Panc1 (cell line): ENCODE results near the gene OR2F2.

ENCODE experiments used
- POLR2AphosphoS5 ChIP-seq: IDR thresholded peaks from 2 replicates; pipeline ENCODE4 v1.6.1; 2012; ENCODE audit warnings: mild to moderate bottlenecking, low read depth, low read length, moderate library complexity
- TCF7L2 ChIP-seq: IDR thresholded peaks from 2 replicates; pipeline ENCODE4 v1.6.1; 2011; ENCODE audit warnings: mild to moderate bottlenecking, low read depth, low read length, inconsistent platforms
- TF ChIP-seq, protein P1 (sequence below): fragments of 450-650 bp; IDR thresholded peaks from 2 replicates; pipeline ENCODE4 v1.5.1; 2017; ENCODE audit warnings: mild to moderate bottlenecking
- TF ChIP-seq, protein P2 (sequence below), 2 experiments: IDR thresholded peaks; 2 replicates each; pipeline ENCODE4 v1.6.1; 2011 to 2012; ENCODE audit warnings: low read depth in 2 of 2, control low read depth in 1 of 2, low read length in 1 of 2, mild to moderate bottlenecking in 1 of 2, moderate library complexity in 1 of 2; ENCODE audit not compliant: insufficient read depth in 1 of 2

- TF ChIP-seq, protein P1, sequence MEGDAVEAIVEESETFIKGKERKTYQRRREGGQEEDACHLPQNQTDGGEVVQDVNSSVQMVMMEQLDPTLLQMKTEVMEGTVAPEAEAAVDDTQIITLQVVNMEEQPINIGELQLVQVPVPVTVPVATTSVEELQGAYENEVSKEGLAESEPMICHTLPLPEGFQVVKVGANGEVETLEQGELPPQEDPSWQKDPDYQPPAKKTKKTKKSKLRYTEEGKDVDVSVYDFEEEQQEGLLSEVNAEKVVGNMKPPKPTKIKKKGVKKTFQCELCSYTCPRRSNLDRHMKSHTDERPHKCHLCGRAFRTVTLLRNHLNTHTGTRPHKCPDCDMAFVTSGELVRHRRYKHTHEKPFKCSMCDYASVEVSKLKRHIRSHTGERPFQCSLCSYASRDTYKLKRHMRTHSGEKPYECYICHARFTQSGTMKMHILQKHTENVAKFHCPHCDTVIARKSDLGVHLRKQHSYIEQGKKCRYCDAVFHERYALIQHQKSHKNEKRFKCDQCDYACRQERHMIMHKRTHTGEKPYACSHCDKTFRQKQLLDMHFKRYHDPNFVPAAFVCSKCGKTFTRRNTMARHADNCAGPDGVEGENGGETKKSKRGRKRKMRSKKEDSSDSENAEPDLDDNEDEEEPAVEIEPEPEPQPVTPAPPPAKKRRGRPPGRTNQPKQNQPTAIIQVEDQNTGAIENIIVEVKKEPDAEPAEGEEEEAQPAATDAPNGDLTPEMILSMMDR: peak; percentile 23; the same call in 1 of the 2 replicates
- no peak for TF ChIP-seq POLR2AphosphoS5
- TF ChIP-seq, protein P2, sequence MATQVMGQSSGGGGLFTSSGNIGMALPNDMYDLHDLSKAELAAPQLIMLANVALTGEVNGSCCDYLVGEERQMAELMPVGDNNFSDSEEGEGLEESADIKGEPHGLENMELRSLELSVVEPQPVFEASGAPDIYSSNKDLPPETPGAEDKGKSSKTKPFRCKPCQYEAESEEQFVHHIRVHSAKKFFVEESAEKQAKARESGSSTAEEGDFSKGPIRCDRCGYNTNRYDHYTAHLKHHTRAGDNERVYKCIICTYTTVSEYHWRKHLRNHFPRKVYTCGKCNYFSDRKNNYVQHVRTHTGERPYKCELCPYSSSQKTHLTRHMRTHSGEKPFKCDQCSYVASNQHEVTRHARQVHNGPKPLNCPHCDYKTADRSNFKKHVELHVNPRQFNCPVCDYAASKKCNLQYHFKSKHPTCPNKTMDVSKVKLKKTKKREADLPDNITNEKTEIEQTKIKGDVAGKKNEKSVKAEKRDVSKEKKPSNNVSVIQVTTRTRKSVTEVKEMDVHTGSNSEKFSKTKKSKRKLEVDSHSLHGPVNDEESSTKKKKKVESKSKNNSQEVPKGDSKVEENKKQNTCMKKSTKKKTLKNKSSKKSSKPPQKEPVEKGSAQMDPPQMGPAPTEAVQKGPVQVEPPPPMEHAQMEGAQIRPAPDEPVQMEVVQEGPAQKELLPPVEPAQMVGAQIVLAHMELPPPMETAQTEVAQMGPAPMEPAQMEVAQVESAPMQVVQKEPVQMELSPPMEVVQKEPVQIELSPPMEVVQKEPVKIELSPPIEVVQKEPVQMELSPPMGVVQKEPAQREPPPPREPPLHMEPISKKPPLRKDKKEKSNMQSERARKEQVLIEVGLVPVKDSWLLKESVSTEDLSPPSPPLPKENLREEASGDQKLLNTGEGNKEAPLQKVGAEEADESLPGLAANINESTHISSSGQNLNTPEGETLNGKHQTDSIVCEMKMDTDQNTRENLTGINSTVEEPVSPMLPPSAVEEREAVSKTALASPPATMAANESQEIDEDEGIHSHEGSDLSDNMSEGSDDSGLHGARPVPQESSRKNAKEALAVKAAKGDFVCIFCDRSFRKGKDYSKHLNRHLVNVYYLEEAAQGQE (IDR thresholded peaks at IDR 0.05; ENCODE audit: insufficient read depth in 1 of 2, low read depth in 2 of 2, low read length in 1 of 2): no peak
- no peak for TF ChIP-seq TCF7L2
Observed at GRCh38 chr7:143914938-143915652, 19.9 kb upstream of the OR2F2 start.
